Measurements from ENCODE around the gene RELL1. TPM values are rescaled to one million over a fixed set of nuclear protein-coding genes. Genes with fewer than 3 reads are reported as not detected.
A peak's percentile ranks its signal among the peaks of the same experiment; 100 is the strongest.

RELL1 gene
- total RNA-seq, 1 donor from 2014 or later, result 55.2 TPM

GRCh38 chr4:37693030-37693429 lies 6.9 kb upstream of the RELL1 start:
- no peak overlapping the region for H3K4me3 ChIP-seq (ENCODE audit: low read depth, low read length)
- TF ChIP-seq CTCF (IDR thresholded peaks at IDR 0.05; ENCODE audit: insufficient read depth, low read length, poor library complexity, severe bottlenecking), result no peak
- H3K27me3 ChIP-seq (ENCODE audit: control insufficient read depth, insufficient read depth, low read length), result no peaks in the 10 kb centered on the region
- DNase-seq (ENCODE audit: low read depth), result no peak
- H3K36me3 ChIP-seq (ENCODE audit: control insufficient read depth, insufficient read depth, low read length), result no peaks in the 10 kb centered on the region

GRCh38 chr4:37690976-37691375 lies 4.8 kb upstream of the RELL1 start:
- no peaks in the 10 kb centered on the region for H3K27me3 ChIP-seq (ENCODE audit: control insufficient read depth, insufficient read depth, low read length)
- no peak for DNase-seq (ENCODE audit: low read depth)
- no peaks in the 10 kb centered on the region for H3K36me3 ChIP-seq (ENCODE audit: control insufficient read depth, insufficient read depth, low read length)
- no peak overlapping the region for H3K4me3 ChIP-seq (ENCODE audit: low read depth, low read length)
- TF ChIP-seq CTCF (IDR thresholded peaks at IDR 0.05; ENCODE audit: insufficient read depth, low read length, poor library complexity, severe bottlenecking), result no peak

- Histone ChIP-seq H3K27me3 (ENCODE audit: control insufficient read depth, insufficient read depth, low read length) (no peaks in the 10 kb centered on the region), H3K4me3 (ENCODE audit: low read depth, low read length) (no peak overlapping the region), H3K36me3 (ENCODE audit: control insufficient read depth, insufficient read depth, low read length) (no peaks in the 10 kb centered on the region)
- DNase-seq (ENCODE audit: low read depth), result no peak
- TF ChIP-seq CTCF (IDR thresholded peaks at IDR 0.05; ENCODE audit: insufficient read depth, low read length, poor library complexity, severe bottlenecking), result no peak
Observed at GRCh38 chr4:37689353-37690095, 3.3 kb upstream of the RELL1 start.

GRCh38 chr4:37687681-37688080 lies 1.5 kb upstream of the RELL1 start:
- DNase-seq (ENCODE audit: low read depth), result no peak
- Histone ChIP-seq H3K27me3 (ENCODE audit: control insufficient read depth, insufficient read depth, low read length) (no peaks in the 10 kb centered on the region), H3K36me3 (ENCODE audit: control insufficient read depth, insufficient read depth, low read length) (no peaks in the 10 kb centered on the region), H3K4me3 (ENCODE audit: low read depth, low read length) (no peak overlapping the region)
- TF ChIP-seq CTCF (IDR thresholded peaks at IDR 0.05; ENCODE audit: insufficient read depth, low read length, poor library complexity, severe bottlenecking), result no peak

- Histone ChIP-seq H3K36me3 (ENCODE audit: control insufficient read depth, insufficient read depth, low read length) (no peaks in the 10 kb centered on the region), H3K4me3 (ENCODE audit: low read depth, low read length) (no peak overlapping the region), H3K27me3 (ENCODE audit: control insufficient read depth, insufficient read depth, low read length) (no peaks in the 10 kb centered on the region)
- no peak for DNase-seq (ENCODE audit: low read depth)
- TF ChIP-seq CTCF (IDR thresholded peaks at IDR 0.05; ENCODE audit: insufficient read depth, low read length, poor library complexity, severe bottlenecking), result no peak
Observed at GRCh38 chr4:37687194-37687562, 1.0 kb upstream of the RELL1 start.

GRCh38 chr4:37685823-37686372 lies 278 bp downstream of the RELL1 start:
- H3K27me3 ChIP-seq (ENCODE audit: control insufficient read depth, insufficient read depth, low read length), result no peaks in the 10 kb centered on the region
- no peak for DNase-seq (ENCODE audit: low read depth)
- no peak for TF ChIP-seq CTCF (IDR thresholded peaks at IDR 0.05; ENCODE audit: insufficient read depth, low read length, poor library complexity, severe bottlenecking)
- H3K4me3 ChIP-seq (ENCODE audit: low read depth, low read length), result peak overlapping the region; percentile 92
- H3K36me3 ChIP-seq (ENCODE audit: control insufficient read depth, insufficient read depth, low read length), result no peaks in the 10 kb centered on the region
